ENCODE measurements around the gene CMIP.

GRCh38 chr16:81515281-81515680 is 70.7 kb downstream of the CMIP start:
- TF ChIP-seq GATA2 (IDR thresholded peaks at IDR 0.05; ENCODE audit: low read depth, low read length) (no peak), GATA3 (IDR thresholded peaks at IDR 0.05; ENCODE audit: low read depth, low read length) (no peak)

Measured in SH-SY5Y (cell line).